Central memory CD8-positive, alpha-beta T cell (primary cell): ENCODE measurements around the gene EBNA1BP2.
"Not testable (repeated sequence)": the region's sequence is repeated elsewhere in the genome, so short reads cannot be mapped to it uniquely, and the experiment has no call there.

Experiments
- ATAC-seq: fragments of 150-1000 bp; cut with Tn5 transposase; replicated peaks from 2 replicates; pipeline ENCODE4 v1.10.0; 2022; ENCODE audit warnings: mild to moderate bottlenecking, moderate FRiP score, moderate number of reproducible peaks; ENCODE audit not compliant: poor library complexity, severe bottlenecking; ENCODE audit errors: extremely low read depth
- DNase-seq, 2 donors: peaks; one replicate each; pipeline ENCODE4 v3.0.0; 2021; ENCODE audit warnings: low spot score in 2 of 2
- H3K27ac Mint-ChIP-seq: one replicate; pipeline ENCODE4 v1.8.0; 2022; ENCODE audit warnings: low read depth, mild to moderate bottlenecking, moderate library complexity, mixed read lengths
- H3K27me3 Mint-ChIP-seq: one replicate; pipeline ENCODE4 v1.8.0; 2022; ENCODE audit warnings: mixed read lengths
- H3K36me3 Mint-ChIP-seq: one replicate; pipeline ENCODE4 v1.8.0; 2022; ENCODE audit warnings: mild to moderate bottlenecking, moderate library complexity, mixed read lengths; ENCODE audit not compliant: insufficient read depth
- H3K4me1 Mint-ChIP-seq: one replicate; pipeline ENCODE4 v1.8.0; 2022; ENCODE audit warnings: mixed read lengths
- H3K4me3 Mint-ChIP-seq: one replicate; pipeline ENCODE4 v1.8.0; 2022; ENCODE audit warnings: mild to moderate bottlenecking, moderate library complexity, mixed read lengths
- H3K9me3 Mint-ChIP-seq: one replicate; pipeline ENCODE4 v1.8.0; 2022; ENCODE audit warnings: mixed read lengths

The EBNA1BP2 gene

GRCh38 chr1:43171876-43172526 is at the start of gene EBNA1BP2, which contains the start of gene CFAP57:
EBNA1BP2 (minus strand) TSS chr1:43172290; CDS start chr1:43172118, 172 bp downstream.
CFAP57 (plus strand) TSS chr1:43172330; CDS start chr1:43172754, 424 bp downstream.
- peaks cover 26% of the 10 kb centered on the region for H3K36me3 Mint-ChIP-seq
- H3K4me1 Mint-ChIP-seq = peaks cover 33% of the 10 kb centered on the region
- peaks cover 27% of the 10 kb centered on the region for H3K27me3 Mint-ChIP-seq
- ATAC-seq (peak; percentile 93), DNase-seq (peak; percentile 90 to 93)
- peak within 1 kb of the TSS; percentile 99 for H3K4me3 Mint-ChIP-seq
- H3K9me3 Mint-ChIP-seq = no peaks in the 10 kb centered on the region
- peak within 1 kb of the TSS; percentile 90 for H3K27ac Mint-ChIP-seq

DNA sequence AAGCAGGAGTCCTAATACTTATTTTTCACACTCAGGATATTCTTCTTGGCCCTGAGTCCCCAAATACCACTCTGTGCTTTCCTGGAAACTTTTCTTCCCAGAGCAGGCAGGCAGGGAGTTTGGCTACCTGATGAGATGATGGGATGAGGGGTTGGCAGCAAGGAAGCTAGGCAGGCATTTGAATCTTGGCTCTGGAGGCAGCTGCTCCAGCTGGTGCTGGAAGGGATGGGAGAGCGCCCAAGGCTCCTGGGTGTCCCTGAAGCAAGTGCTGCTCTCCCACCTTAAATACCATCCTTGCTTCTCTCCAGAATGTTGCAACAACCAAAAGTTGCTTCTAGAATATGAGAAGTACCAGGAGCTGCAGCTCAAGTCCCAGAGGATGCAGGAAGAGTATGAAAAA is 49.7 kb upstream of the EBNA1BP2 start:
- no peak for DNase-seq
- no peak for ATAC-seq
- H3K9me3 Mint-ChIP-seq = no peaks in the 10 kb centered on the region
- no peak overlapping the region for H3K4me3 Mint-ChIP-seq
- no peaks in the 10 kb centered on the region for H3K36me3 Mint-ChIP-seq
- peaks cover 17% of the 10 kb centered on the region for H3K27me3 Mint-ChIP-seq
- H3K27ac Mint-ChIP-seq = no peak overlapping the region
- H3K4me1 Mint-ChIP-seq = peaks cover 2% of the 10 kb centered on the region

- H3K27me3 Mint-ChIP-seq = peaks cover 24% of the 10 kb centered on the region
- no peaks in the 10 kb centered on the region for H3K4me1 Mint-ChIP-seq
- H3K9me3 Mint-ChIP-seq = no peaks in the 10 kb centered on the region
- ATAC-seq (no peak), DNase-seq (no peak)
- H3K27ac Mint-ChIP-seq = no peak overlapping the region
- no peak overlapping the region for H3K4me3 Mint-ChIP-seq
- no peaks in the 10 kb centered on the region for H3K36me3 Mint-ChIP-seq
These were observed 49.1 kb upstream of the EBNA1BP2 start for GRCh38 chr1:43220905-43221778.

DNA sequence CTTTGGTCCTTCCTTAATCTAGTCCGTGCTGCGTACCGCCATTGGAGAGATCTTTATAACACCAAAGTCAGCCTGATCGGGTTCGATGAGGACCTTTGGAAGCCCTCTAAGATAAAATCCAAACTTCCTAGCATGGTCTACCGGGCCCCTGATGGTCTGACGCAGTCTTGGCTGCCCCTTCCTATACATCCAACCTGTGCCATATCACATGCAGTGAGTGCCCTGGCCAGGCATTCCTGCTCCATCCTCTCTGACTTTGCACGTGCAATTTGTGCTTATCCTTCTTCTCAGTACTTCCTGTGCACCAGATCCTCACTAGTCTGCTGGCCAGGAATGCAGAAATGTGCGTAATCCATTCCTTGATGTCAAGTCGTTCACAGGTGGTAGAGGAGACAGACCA is 45.7 kb upstream of the EBNA1BP2 start:
- Mint-ChIP-seq H3K36me3 (no peaks in the 10 kb centered on the region), H3K27me3 (peaks cover 42% of the 10 kb centered on the region), H3K4me3 (no peak overlapping the region), H3K27ac (no peak overlapping the region), H3K4me1 (no peaks in the 10 kb centered on the region), H3K9me3 (no peaks in the 10 kb centered on the region)
- ATAC-seq (no peak), DNase-seq (no peak)

- Mint-ChIP-seq H3K27ac (no peak overlapping the region), H3K36me3 (no peaks in the 10 kb centered on the region), H3K4me1 (no peaks in the 10 kb centered on the region), H3K9me3 (no peaks in the 10 kb centered on the region), H3K4me3 (no peak overlapping the region), H3K27me3 (peaks cover 48% of the 10 kb centered on the region)
- DNase-seq (no peak), ATAC-seq (no peak)
These were observed 42.7 kb upstream of the EBNA1BP2 start for GRCh38 chr1:43214501-43215444.

DNA sequence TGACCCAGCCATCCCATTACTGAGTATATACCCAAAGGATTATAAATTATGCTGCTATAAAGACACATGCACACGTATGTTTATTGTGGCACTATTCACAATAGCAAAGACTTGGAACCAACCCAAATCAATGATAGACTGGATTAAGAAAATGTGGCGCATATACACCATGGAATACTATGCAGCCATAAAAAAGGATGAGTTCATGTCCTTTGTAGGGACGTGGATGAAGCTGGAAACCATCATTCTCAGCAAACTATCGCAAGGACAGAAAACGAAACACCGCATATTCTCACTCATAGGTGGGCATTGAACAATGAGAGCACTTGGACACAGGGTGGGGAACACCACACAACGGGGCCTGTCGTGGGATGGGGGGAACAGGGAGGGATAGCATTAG is 36.2 kb upstream of the EBNA1BP2 start:
- peaks cover 27% of the 10 kb centered on the region for H3K27me3 Mint-ChIP-seq

DNA sequence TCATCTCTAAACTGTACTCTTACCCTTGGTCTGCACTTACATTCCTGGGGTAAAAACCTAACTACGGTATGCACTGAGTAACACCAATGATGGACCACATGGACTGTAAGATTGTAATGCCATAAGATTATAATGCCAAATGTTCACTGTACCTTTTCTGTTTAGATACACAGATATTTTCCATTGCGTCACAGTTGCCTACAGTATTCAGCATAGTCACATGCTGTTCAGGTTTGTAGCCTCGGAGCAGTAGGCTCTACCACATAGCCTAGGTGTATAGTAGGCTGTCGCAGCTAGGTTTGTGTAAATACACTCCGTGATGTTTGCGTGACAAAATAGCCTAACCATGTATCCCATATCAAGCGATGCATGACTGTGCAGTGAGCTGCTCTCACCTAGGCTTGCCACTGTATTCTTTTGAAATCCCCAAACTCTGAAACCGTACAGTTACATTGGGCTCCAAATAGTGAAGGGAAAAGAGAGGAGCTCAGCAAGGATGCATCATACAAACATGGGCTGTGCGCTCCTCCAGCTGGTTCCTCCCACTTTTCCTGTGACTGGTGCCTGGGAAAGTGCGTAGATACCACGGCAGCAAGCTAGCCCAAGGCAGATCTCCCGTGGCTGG is 35.3 kb upstream of the EBNA1BP2 start:
- no peak overlapping the region for H3K27ac Mint-ChIP-seq
- peaks cover 5% of the 10 kb centered on the region for H3K9me3 Mint-ChIP-seq
- no peak overlapping the region for H3K4me3 Mint-ChIP-seq
- no peaks in the 10 kb centered on the region for H3K4me1 Mint-ChIP-seq
- no peak for ATAC-seq
- H3K36me3 Mint-ChIP-seq = no peaks in the 10 kb centered on the region
- DNase-seq = no peak
- peaks cover 27% of the 10 kb centered on the region for H3K27me3 Mint-ChIP-seq

More for the DNA sequence above, 36.2 kb upstream of the EBNA1BP2 start:
- not testable (repeated sequence) for H3K4me1 Mint-ChIP-seq, H3K27ac Mint-ChIP-seq, H3K4me3 Mint-ChIP-seq, H3K9me3 Mint-ChIP-seq, H3K36me3 Mint-ChIP-seq, ATAC-seq, DNase-seq

- no peak for DNase-seq
- Mint-ChIP-seq H3K27ac (no peak overlapping the region), H3K27me3 (peaks cover 27% of the 10 kb centered on the region), H3K4me1 (no peaks in the 10 kb centered on the region), H3K4me3 (no peak overlapping the region), H3K36me3 (no peaks in the 10 kb centered on the region), H3K9me3 (peaks cover 5% of the 10 kb centered on the region)
- ATAC-seq = no peak
These were observed 34.6 kb upstream of the EBNA1BP2 start for GRCh38 chr1:43206600-43207228.

- Mint-ChIP-seq H3K36me3 (no peaks in the 10 kb centered on the region), H3K27ac (no peak overlapping the region), H3K27me3 (peaks cover 27% of the 10 kb centered on the region), H3K9me3 (peaks cover 5% of the 10 kb centered on the region), H3K4me3 (no peak overlapping the region), H3K4me1 (no peaks in the 10 kb centered on the region)
- DNase-seq (no peak), ATAC-seq (no peak)
These were observed 33.6 kb upstream of the EBNA1BP2 start for GRCh38 chr1:43205671-43206070.

GRCh38 chr1:43204394-43204793 is 32.3 kb upstream of the EBNA1BP2 start:
- H3K4me3 Mint-ChIP-seq = no peak overlapping the region
- H3K27me3 Mint-ChIP-seq = peaks cover 21% of the 10 kb centered on the region
- H3K9me3 Mint-ChIP-seq = peaks cover 5% of the 10 kb centered on the region
- no peak overlapping the region for H3K27ac Mint-ChIP-seq
- no peaks in the 10 kb centered on the region for H3K4me1 Mint-ChIP-seq
- DNase-seq = no peak
- H3K36me3 Mint-ChIP-seq = no peaks in the 10 kb centered on the region
- no peak for ATAC-seq

GRCh38 chr1:43203859-43204258 is 31.8 kb upstream of the EBNA1BP2 start:
- Mint-ChIP-seq H3K4me3 (no peak overlapping the region), H3K27ac (no peak overlapping the region), H3K9me3 (peaks cover 5% of the 10 kb centered on the region), H3K4me1 (no peaks in the 10 kb centered on the region), H3K36me3 (no peaks in the 10 kb centered on the region), H3K27me3 (peaks cover 21% of the 10 kb centered on the region)
- DNase-seq (no peak), ATAC-seq (no peak)
